NT2/D1 (cell line): ENCODE results near the gene CYP19A1.

Source experiments
- SUZ12 ChIP-seq: IDR thresholded peaks from 2 replicates; pipeline ENCODE4 v1.6.1; 2011; ENCODE audit not compliant: insufficient read length, insufficient read depth; ENCODE audit errors: extremely low read depth
- YY1 ChIP-seq: IDR thresholded peaks from 2 replicates; pipeline ENCODE4 v1.6.1; 2011; ENCODE audit not compliant: insufficient read length, insufficient read depth
- ZNF274 ChIP-seq: IDR thresholded peaks from 2 replicates; pipeline ENCODE4 v1.6.1; 2011; ENCODE audit warnings: mild to moderate bottlenecking, low read depth, low read length

GRCh38 chr15:51279391-51279790 is 59.0 kb downstream of the CYP19A1 start:
- no peak for TF ChIP-seq ZNF274
- no peak for TF ChIP-seq YY1
- no peak for TF ChIP-seq SUZ12
